Lower leg skin (tissue), 4 donors: Measurements from ENCODE around the gene UEVLD. TPM values are rescaled to one million over a fixed set of nuclear protein-coding genes. Genes with fewer than 3 reads are reported as not detected.

Source experiments
- DNase-seq, 2 donors: peaks; one replicate each; pipeline ENCODE4 v3.0.0-alpha.2; 2019; ENCODE audit warnings: low spot score in 2 of 2
- H3K4me3 ChIP-seq: fragments of 200-600 bp; sonication (generic); 2 replicates; pipeline ENCODE4 v1.5.1; 2017; ENCODE audit warnings: mild to moderate bottlenecking, low read depth; ENCODE audit not compliant: poor library complexity, severe bottlenecking
- POLR2A ChIP-seq, 2 donors: fragments of 450-650 bp; IDR thresholded peaks; one replicate each; pipeline ENCODE4 v1.6.1; 2016 to 2017; ENCODE audit warnings: antibody characterized with exemption in 2 of 2, mild to moderate bottlenecking in 1 of 2, moderate library complexity in 1 of 2
- WGBS, 2 donors: methylation state at CpG; one replicate each; pipeline ENCODE4 v1.1.5; 2018; 5-methylcytosine and 5-hydroxymethylcytosine counted together
- intact Hi-C: fragments of 100-400 bp; cut with DNase I; formaldehyde crosslinking; loops from one replicate; pipeline ENCODE4 v1.15.0; 2023; ENCODE audit warnings: low total_unique reads
- total RNA-seq, 4 donors: library from RNA; depleted of rRNA; stranded (reverse); fragments of >200 nt; gene quantifications; one replicate each; pipeline ENCODE4 v1.1.0, GENCODE V29; 2016
- TF ChIP-seq, protein P1 (sequence below), 3 donors: fragments of 450-650 bp; IDR thresholded peaks; one replicate each; pipeline ENCODE4 v1.5.1; 2016; ENCODE audit warnings: antibody characterized with exemption in 3 of 3, mild to moderate bottlenecking in 3 of 3, moderate library complexity in 2 of 3

Gene UEVLD
- total RNA-seq, 4 donors from 2014 or later: 21.4 to 50.2 (median 31.3) TPM

- no peak for DNase-seq
- no peak overlapping the region for H3K4me3 ChIP-seq
- intact Hi-C loops: no loop called here
- TF ChIP-seq, protein P1, sequence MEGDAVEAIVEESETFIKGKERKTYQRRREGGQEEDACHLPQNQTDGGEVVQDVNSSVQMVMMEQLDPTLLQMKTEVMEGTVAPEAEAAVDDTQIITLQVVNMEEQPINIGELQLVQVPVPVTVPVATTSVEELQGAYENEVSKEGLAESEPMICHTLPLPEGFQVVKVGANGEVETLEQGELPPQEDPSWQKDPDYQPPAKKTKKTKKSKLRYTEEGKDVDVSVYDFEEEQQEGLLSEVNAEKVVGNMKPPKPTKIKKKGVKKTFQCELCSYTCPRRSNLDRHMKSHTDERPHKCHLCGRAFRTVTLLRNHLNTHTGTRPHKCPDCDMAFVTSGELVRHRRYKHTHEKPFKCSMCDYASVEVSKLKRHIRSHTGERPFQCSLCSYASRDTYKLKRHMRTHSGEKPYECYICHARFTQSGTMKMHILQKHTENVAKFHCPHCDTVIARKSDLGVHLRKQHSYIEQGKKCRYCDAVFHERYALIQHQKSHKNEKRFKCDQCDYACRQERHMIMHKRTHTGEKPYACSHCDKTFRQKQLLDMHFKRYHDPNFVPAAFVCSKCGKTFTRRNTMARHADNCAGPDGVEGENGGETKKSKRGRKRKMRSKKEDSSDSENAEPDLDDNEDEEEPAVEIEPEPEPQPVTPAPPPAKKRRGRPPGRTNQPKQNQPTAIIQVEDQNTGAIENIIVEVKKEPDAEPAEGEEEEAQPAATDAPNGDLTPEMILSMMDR (IDR thresholded peaks at IDR 0.05): no peak
- no peak for TF ChIP-seq POLR2A (IDR thresholded peaks at IDR 0.05)
- 89 to 92% methylated on average over 4 of the region's 4 CpGs for WGBS, 2 donors
Observed at GRCh38 chr11:18493310-18493709, 95.2 kb downstream of the UEVLD start.

- intact Hi-C loops: no loop called here
- TF ChIP-seq, protein P1 (IDR thresholded peaks at IDR 0.05): no peak
- TF ChIP-seq POLR2A (IDR thresholded peaks at IDR 0.05): no peak
- no peak for DNase-seq
- H3K4me3 ChIP-seq: no peak overlapping the region
Observed at GRCh38 chr11:18492888-18493287, 95.6 kb downstream of the UEVLD start.

- 95 to 98% methylated on average over 2 of the region's 2 CpGs for WGBS, 2 donors
- intact Hi-C loops: no loop called here
- TF ChIP-seq, protein P1 (IDR thresholded peaks at IDR 0.05): no peak
- TF ChIP-seq POLR2A (IDR thresholded peaks at IDR 0.05): no peak
- H3K4me3 ChIP-seq: no peak overlapping the region
- DNase-seq: no peak
Observed at GRCh38 chr11:18491924-18492323, 96.6 kb downstream of the UEVLD start.

DNA sequence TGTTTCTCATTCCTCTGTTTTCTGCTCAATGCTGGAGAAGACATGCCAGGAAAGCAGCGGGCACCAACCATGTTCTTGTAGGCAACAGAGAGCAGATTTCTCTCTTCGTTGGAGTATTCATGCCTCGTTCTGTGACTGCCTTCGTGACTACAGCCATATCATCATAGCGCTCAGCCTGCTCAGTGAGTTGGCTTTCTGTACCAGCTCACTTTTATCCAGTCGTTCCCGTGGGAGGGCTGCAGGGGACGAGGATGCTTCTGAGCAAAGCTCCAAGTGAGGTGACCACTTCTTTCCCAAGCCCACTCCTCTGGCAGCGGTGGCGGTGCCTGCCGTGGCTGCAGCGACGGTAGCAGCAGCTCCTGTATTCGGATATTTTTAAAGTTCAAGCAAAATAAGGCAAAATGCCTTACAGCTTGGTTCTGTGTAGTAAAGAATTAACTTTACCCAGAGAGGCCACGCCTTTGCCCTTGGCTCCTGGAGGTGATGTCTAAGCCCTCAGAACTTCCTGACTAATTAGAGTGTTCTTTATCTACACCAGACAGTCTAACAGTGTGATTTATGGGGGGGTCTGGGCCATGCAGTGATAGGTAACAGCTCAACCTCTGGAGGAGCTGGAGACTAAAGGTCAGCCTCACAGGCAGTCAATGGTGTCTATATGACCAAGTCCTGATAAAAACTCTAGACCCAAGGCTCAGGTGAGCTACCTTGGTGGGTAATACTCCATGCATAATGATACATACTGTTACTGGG, 97.6 kb downstream of the UEVLD start:
- WGBS, 2 donors: 84% methylated on average over 15 of the region's 15 CpGs
- no peak overlapping the region for H3K4me3 ChIP-seq
- intact Hi-C loops: no loop called here
- no peak for DNase-seq
- TF ChIP-seq, protein P1 (IDR thresholded peaks at IDR 0.05): no peak
- TF ChIP-seq POLR2A (IDR thresholded peaks at IDR 0.05): no peak

DNA sequence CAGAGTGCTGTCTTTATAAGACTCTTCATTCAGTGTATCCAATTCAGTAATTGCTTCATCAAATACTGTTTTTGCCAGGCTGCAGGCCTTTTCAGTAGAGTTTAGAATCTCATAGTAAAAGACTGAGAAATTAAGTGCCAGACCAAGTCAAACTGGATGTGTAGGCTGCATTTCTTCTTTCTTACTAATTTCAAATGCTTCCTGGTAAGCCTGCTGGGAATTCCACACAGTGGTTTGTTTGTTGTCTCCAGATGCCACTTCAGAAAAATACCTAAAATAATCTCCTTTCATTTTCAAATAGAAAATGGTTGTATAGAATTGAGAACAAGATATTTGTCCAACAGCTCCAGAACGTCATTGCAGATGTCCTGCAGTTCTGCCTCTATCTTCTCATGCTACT, 98.2 kb downstream of the UEVLD start:
- H3K4me3 ChIP-seq: no peak overlapping the region
- intact Hi-C loops: no loop called here
- TF ChIP-seq, protein P1 (IDR thresholded peaks at IDR 0.05): no peak
- no peak for TF ChIP-seq POLR2A (IDR thresholded peaks at IDR 0.05)
- 68 to 80% methylated on average over 1 of the region's 1 CpG for WGBS, 2 donors
- no peak for DNase-seq
